ENCODE results near the gene PRR20G.
"Not testable (repeated sequence)": the region's sequence is repeated elsewhere in the genome, so short reads cannot be mapped to it uniquely, and the experiment has no call there.

Gene PRR20G

DNA sequence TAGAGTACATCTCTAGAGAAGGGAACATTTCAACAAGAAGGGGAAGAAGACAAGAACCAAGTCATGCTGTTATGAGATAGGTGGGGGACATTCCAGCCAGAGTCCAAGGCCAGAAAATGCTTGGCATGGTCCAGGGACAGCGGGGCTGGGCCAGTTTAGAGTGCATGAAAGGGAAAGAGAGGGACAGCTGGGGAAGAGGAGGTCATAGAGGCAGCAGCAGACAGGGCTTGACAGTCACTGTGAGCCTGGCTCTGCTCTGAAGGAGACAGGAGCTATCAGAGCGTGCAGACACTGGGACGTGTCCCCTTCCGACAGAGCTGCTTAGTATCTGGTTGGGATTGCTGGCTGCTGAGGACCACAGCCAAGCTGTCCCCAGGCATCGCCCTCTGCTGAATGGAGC lies 35.7 kb upstream of the PRR20G start:
- peaks cover 0 to 9% (median 0%) of the 10 kb centered on the region in 5 donors for H3K9me3 ChIP-seq (ENCODE audit: control insufficient read depth in 5 of 5, low read length in 5 of 5)
- peaks cover 0 to under 1% (median 0%) of the 10 kb centered on the region in 5 donors for H3K27me3 ChIP-seq (ENCODE audit: control insufficient read depth in 5 of 5, insufficient read depth in 4 of 5, low read length in 5 of 5)
- H3K36me3 ChIP-seq (ENCODE audit: control insufficient read depth in 5 of 5, insufficient read depth in 5 of 5, low read length in 5 of 5), result no peaks in the 10 kb centered on the region
- H3K9ac ChIP-seq (ENCODE audit: low read length in 5 of 5), result no peak overlapping the region
- peaks cover 0 to 25% (median 15%) of the 10 kb centered on the region in 5 donors for H3K4me1 ChIP-seq (ENCODE audit: control insufficient read depth in 5 of 5, insufficient read depth in 5 of 5, low read length in 5 of 5)
- no peak overlapping the region for H3K4me3 ChIP-seq (ENCODE audit: low read depth in 1 of 5, low read length in 5 of 5)
- no peak overlapping the region for H3K27ac ChIP-seq (ENCODE audit: low read depth, low read length)

DNA sequence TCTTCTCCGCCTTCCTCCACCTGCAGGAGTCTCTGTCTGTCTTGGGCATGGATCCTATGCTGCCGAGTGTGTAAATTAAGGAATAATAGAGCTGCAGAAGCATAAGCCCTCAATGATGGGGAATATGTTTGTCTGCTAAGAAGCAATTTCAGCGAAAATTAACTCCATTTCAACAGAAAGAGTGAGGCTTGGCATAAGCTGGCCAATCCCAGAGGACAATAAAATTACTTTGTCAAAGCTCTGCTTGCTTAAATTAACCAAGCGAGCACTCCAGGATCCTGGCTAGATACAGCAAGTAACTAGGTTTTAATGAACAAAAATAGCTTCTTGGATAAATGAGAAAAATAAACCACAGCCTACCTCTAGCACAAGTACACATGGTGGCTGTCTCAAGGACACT lies 33.5 kb upstream of the PRR20G start:
- Histone ChIP-seq H3K9me3 (ENCODE audit: control insufficient read depth in 5 of 5, low read length in 5 of 5) (peaks cover 0 to 8% (median 0%) of the 10 kb centered on the region in 5 donors), H3K4me3 (ENCODE audit: low read depth in 1 of 5, low read length in 5 of 5) (no peak overlapping the region), H3K36me3 (ENCODE audit: control insufficient read depth in 5 of 5, insufficient read depth in 5 of 5, low read length in 5 of 5) (no peaks in the 10 kb centered on the region), H3K27ac (ENCODE audit: low read depth, low read length) (no peak overlapping the region), H3K9ac (ENCODE audit: low read length in 5 of 5) (no peak overlapping the region), H3K27me3 (ENCODE audit: control insufficient read depth in 5 of 5, insufficient read depth in 4 of 5, low read length in 5 of 5) (peaks cover 0 to 2% (median 0%) of the 10 kb centered on the region in 5 donors), H3K4me1 (ENCODE audit: control insufficient read depth in 5 of 5, insufficient read depth in 5 of 5, low read length in 5 of 5) (peaks cover 0 to 25% (median 15%) of the 10 kb centered on the region in 5 donors)

DNA sequence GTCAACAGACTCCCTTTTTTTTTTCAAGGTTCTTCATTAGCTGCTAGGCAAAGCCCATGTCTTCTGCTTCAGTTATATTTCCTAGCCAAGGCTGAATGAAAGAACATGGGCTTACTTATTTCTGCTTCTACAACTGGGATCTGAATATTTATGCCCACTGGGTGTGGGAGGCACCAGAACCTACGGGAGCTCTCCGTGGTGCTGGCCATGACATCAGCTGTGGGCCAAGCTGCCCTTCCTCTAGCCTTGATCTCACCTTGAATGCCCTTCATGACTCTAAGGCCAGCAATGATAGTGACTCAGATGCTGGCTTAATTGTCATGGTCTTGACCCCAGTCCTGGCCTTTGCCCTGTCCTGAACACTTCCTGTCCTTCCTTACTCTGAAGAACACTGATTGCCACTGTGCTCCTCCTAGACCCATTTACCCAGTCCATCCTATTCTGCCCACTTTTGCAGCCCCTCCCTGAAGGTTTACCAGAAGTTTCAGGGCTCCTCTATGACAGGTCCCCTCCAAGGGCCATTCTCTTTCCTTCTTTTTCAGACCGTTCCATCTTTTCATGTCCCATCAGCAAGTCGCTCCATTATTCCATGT lies 32.8 kb upstream of the PRR20G start:
- Histone ChIP-seq H3K4me1 (ENCODE audit: control insufficient read depth in 5 of 5, insufficient read depth in 5 of 5, low read length in 5 of 5) (peaks cover 0 to 21% (median 10%) of the 10 kb centered on the region in 5 donors), H3K27ac (ENCODE audit: low read depth, low read length) (no peak overlapping the region), H3K27me3 (ENCODE audit: control insufficient read depth in 5 of 5, insufficient read depth in 4 of 5, low read length in 5 of 5) (peaks cover 0 to 2% (median 0%) of the 10 kb centered on the region in 5 donors), H3K9me3 (ENCODE audit: control insufficient read depth in 5 of 5, low read length in 5 of 5) (peaks cover 0 to 2% (median 0%) of the 10 kb centered on the region in 5 donors), H3K4me3 (ENCODE audit: low read depth in 1 of 5, low read length in 5 of 5) (no peak overlapping the region), H3K9ac (ENCODE audit: low read length in 5 of 5) (no peak overlapping the region), H3K36me3 (ENCODE audit: control insufficient read depth in 5 of 5, insufficient read depth in 5 of 5, low read length in 5 of 5) (no peaks in the 10 kb centered on the region)

DNA sequence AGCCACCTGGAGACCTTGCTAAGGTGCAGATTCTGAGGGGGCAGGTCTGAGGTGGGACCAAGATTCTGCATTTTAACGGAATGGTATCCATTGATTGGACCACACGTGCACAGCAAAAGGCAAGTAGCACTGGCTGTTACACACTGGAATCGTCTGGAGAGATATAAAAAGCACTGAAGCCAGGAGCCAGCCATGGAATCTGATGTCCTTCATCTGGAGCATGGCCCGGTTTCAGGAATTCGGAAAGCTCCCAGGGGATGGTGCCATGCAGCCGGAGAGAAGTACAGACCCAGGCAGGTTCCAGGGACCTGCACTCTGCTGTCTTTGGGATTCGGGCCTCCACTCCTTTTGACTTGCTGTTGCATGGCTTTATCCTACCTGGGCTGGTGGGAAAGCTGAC lies 28.8 kb upstream of the PRR20G start:
- Histone ChIP-seq H3K4me3 (ENCODE audit: low read depth in 1 of 5, low read length in 5 of 5) (no peak overlapping the region), H3K9ac (ENCODE audit: low read length in 5 of 5) (no peak overlapping the region), H3K9me3 (ENCODE audit: control insufficient read depth in 5 of 5, low read length in 5 of 5) (peaks cover 0 to 2% (median 0%) of the 10 kb centered on the region in 5 donors), H3K4me1 (ENCODE audit: control insufficient read depth in 5 of 5, insufficient read depth in 5 of 5, low read length in 5 of 5) (no peaks in the 10 kb centered on the region), H3K27ac (ENCODE audit: low read depth, low read length) (no peak overlapping the region), H3K27me3 (ENCODE audit: control insufficient read depth in 5 of 5, insufficient read depth in 4 of 5, low read length in 5 of 5) (peaks cover 0 to 3% (median 0%) of the 10 kb centered on the region in 5 donors), H3K36me3 (ENCODE audit: control insufficient read depth in 5 of 5, insufficient read depth in 5 of 5, low read length in 5 of 5) (no peaks in the 10 kb centered on the region)

DNA sequence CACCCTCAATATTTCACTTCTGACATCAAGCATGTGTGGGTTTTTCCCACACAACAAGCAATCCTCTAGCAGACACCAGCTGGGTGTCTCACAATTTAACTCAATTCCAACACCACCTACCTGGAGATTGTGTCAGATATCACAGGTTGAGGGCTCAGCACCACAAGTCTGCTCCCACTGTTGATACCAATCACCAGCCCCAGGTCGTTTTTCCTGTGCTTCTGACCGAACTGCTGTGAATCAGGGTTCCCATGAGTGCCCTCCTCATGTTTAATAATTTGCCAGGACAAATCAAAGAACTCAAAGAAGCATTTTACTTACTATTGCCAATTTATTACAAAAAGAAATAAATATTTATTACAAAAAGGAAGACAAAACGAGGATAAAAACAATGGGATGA lies 25.0 kb upstream of the PRR20G start:
- Histone ChIP-seq H3K9ac (ENCODE audit: low read length in 5 of 5) (no peak overlapping the region), H3K9me3 (ENCODE audit: control insufficient read depth in 5 of 5, low read length in 5 of 5) (peaks cover 0 to under 1% (median 0%) of the 10 kb centered on the region in 5 donors), H3K27ac (ENCODE audit: low read depth, low read length) (no peak overlapping the region), H3K4me3 (ENCODE audit: low read depth in 1 of 5, low read length in 5 of 5) (no peak overlapping the region), H3K4me1 (ENCODE audit: control insufficient read depth in 5 of 5, insufficient read depth in 5 of 5, low read length in 5 of 5) (peaks cover 0 to 5% (median 0%) of the 10 kb centered on the region in 5 donors), H3K27me3 (ENCODE audit: control insufficient read depth in 5 of 5, insufficient read depth in 4 of 5, low read length in 5 of 5) (peaks cover 0 to 3% (median 0%) of the 10 kb centered on the region in 5 donors), H3K36me3 (ENCODE audit: control insufficient read depth in 5 of 5, insufficient read depth in 5 of 5, low read length in 5 of 5) (no peaks in the 10 kb centered on the region)

DNA sequence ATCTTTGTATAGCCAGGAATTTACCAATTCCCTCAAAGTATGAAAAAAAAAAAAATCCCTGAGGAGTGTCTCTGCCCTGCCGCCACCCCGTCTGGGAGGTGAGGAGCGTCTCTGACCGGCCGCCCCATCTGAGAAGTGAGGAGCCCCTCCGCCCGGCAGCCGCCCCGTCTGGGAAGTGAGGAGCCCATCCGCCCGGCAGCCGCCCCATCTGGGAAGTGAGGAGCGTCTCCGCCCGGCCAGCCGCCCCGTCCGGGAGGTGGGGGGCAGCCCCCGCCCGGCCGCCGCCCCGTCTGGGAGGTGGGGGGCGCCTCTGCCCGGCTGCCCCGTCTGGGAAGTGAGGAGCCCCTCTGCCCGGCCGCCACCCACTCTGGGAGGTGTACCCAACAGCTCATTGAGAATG lies 21.0 kb upstream of the PRR20G start:
- not testable (repeated sequence) for H3K4me1 ChIP-seq (ENCODE audit: control insufficient read depth in 5 of 5, insufficient read depth in 5 of 5, low read length in 5 of 5); H3K4me3 ChIP-seq (ENCODE audit: low read depth in 1 of 5, low read length in 5 of 5); H3K36me3 ChIP-seq (ENCODE audit: control insufficient read depth in 5 of 5, insufficient read depth in 5 of 5, low read length in 5 of 5); H3K9me3 ChIP-seq (ENCODE audit: control insufficient read depth in 5 of 5, low read length in 5 of 5); H3K9ac ChIP-seq (ENCODE audit: low read length in 5 of 5); H3K27ac ChIP-seq (ENCODE audit: low read depth, low read length)
- peaks cover 0 to 12% (median 0%) of the 10 kb centered on the region in 5 donors for H3K27me3 ChIP-seq (ENCODE audit: control insufficient read depth in 5 of 5, insufficient read depth in 4 of 5, low read length in 5 of 5)

DNA sequence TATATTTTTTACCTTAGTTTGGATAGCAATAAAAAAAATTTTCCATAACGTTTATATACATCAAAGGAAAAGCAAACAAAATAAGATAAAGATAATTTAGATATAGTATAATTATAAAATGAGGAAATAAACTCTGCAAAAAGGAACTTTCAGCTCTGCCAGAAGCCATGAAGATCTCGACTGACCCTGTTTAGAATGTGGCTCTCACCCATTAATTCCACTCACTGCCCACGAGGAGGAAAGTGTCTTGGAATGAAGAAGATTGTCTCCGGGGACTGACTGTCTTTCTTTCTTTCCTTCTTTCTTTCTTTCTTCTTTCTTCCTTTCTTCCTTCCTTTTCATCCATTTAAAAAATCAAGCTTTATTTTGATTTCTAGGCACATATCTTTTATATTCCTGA lies 20.1 kb upstream of the PRR20G start:
- Histone ChIP-seq H3K4me3 (ENCODE audit: low read depth in 1 of 5, low read length in 5 of 5) (no peak overlapping the region), H3K4me1 (ENCODE audit: control insufficient read depth in 5 of 5, insufficient read depth in 5 of 5, low read length in 5 of 5) (peaks cover 0 to 7% (median 5%) of the 10 kb centered on the region in 5 donors), H3K36me3 (ENCODE audit: control insufficient read depth in 5 of 5, insufficient read depth in 5 of 5, low read length in 5 of 5) (no peaks in the 10 kb centered on the region), H3K9me3 (ENCODE audit: control insufficient read depth in 5 of 5, low read length in 5 of 5) (peaks cover 0 to 3% (median 0%) of the 10 kb centered on the region in 5 donors), H3K27ac (ENCODE audit: low read depth, low read length) (no peak overlapping the region), H3K9ac (ENCODE audit: low read length in 5 of 5) (no peak overlapping the region), H3K27me3 (ENCODE audit: control insufficient read depth in 5 of 5, insufficient read depth in 4 of 5, low read length in 5 of 5) (peaks cover 0 to 12% (median 0%) of the 10 kb centered on the region in 5 donors)

DNA sequence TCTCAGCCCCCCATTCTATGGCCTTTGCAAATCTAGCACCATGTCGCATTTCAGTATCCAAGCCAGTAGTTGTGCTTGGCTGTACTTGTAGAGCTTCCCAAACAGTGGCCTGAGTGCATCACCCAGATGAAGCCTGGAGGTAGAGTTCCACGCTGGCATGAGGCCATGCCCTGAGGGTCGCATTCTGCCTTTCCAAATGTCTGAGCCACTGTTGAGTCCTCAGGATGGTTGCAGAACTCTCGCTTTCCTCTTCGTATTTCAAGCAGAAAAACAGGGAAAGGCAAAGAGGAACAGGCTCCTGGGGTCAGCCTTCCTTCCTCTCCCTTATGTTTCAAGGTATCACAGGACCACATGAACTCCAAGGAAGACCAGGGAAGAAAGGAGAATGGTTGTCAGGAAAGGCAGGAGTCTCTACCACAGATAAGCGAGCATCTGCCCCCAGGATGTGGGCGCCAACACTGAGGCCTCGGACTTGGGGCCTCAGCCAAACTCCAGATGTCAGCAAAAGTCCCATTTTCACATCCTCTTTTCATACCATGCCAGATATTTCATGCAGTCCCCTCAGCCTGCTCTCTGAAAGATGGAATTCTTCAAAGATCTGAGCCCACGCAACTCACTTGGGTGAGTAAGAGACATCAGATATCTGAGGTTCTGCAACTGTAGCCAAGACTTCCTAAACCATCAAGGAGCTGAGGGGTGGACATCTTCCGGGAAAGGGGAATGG lies 19.4 kb upstream of the PRR20G start:
- no peaks in the 10 kb centered on the region for H3K36me3 ChIP-seq (ENCODE audit: control insufficient read depth in 5 of 5, insufficient read depth in 5 of 5, low read length in 5 of 5)
- H3K9me3 ChIP-seq (ENCODE audit: control insufficient read depth in 5 of 5, low read length in 5 of 5), result peaks cover 0 to 3% (median 0%) of the 10 kb centered on the region in 5 donors
- H3K4me3 ChIP-seq (ENCODE audit: low read depth in 1 of 5, low read length in 5 of 5), result no peak overlapping the region
- peaks cover 0 to 12% (median 0%) of the 10 kb centered on the region in 5 donors for H3K27me3 ChIP-seq (ENCODE audit: control insufficient read depth in 5 of 5, insufficient read depth in 4 of 5, low read length in 5 of 5)
- no peak overlapping the region for H3K27ac ChIP-seq (ENCODE audit: low read depth, low read length)
- H3K9ac ChIP-seq (ENCODE audit: low read length in 5 of 5), result no peak overlapping the region
- H3K4me1 ChIP-seq (ENCODE audit: control insufficient read depth in 5 of 5, insufficient read depth in 5 of 5, low read length in 5 of 5), result peaks cover 0 to 7% (median 5%) of the 10 kb centered on the region in 5 donors

DNA sequence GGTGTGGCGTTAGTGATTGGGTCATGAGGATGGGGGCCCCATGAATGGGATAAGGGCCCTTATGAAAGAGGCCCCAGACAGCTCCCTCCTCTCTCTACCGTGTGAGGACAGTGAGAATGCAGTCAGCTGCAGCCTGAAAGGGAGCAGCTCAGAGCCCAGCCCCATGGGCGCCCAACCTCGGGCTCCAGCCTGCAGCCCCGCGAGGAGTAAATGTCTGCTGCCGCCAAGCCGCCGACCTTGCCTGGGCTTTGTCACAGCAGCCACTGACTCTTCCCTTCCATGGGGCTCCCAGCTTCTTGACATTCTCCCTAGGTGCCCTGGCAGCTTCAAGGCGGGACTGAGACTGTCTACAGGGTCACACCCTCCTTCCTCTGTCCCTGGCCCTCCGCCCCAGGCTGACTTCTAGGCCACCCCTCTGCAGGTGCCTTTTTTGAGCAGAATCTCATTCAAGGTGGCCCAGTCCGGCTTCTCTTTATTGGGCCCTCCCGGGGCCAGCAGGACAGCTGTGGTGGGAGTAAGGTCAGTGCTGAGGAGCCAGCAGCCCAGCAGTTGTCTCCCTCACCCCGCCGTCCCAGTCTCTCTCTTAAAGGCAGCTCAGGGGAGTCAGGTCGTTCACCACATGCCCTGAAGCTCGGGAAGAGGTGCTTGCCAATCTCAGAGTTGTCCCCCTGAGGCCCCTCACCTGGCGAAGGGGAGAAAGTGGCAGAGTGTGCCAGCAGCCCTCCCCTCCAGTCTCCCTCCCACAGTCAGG lies 18.7 kb upstream of the PRR20G start:
- Histone ChIP-seq H3K27me3 (ENCODE audit: control insufficient read depth in 5 of 5, insufficient read depth in 4 of 5, low read length in 5 of 5) (peaks cover 0 to 12% (median 0%) of the 10 kb centered on the region in 5 donors), H3K36me3 (ENCODE audit: control insufficient read depth in 5 of 5, insufficient read depth in 5 of 5, low read length in 5 of 5) (no peaks in the 10 kb centered on the region), H3K9ac (ENCODE audit: low read length in 5 of 5) (no peak overlapping the region), H3K4me1 (ENCODE audit: control insufficient read depth in 5 of 5, insufficient read depth in 5 of 5, low read length in 5 of 5) (peaks cover 0 to 7% (median 5%) of the 10 kb centered on the region in 5 donors), H3K9me3 (ENCODE audit: control insufficient read depth in 5 of 5, low read length in 5 of 5) (peaks cover 0 to 3% (median 0%) of the 10 kb centered on the region in 5 donors), H3K4me3 (ENCODE audit: low read depth in 1 of 5, low read length in 5 of 5) (no peak overlapping the region), H3K27ac (ENCODE audit: low read depth, low read length) (no peak overlapping the region)
